Superior temporal gyrus (tissue), 1 donor: Measurements from ENCODE around the gene SEMA3F.

Source experiments
- DNase-seq: peaks from one replicate; pipeline ENCODE4 v3.0.0-alpha.2; 2016; ENCODE audit errors: extremely low spot score

SEMA3F gene

GRCh38 chr3:50193286-50193685 is 38.2 kb downstream of the SEMA3F start:
- DNase-seq: no peak

- no peak for DNase-seq
Observed at GRCh38 chr3:50193746-50194127, 38.6 kb downstream of the SEMA3F start.

GRCh38 chr3:50194128-50194902 is 39.2 kb downstream of the SEMA3F start:
- peak; percentile 66 for DNase-seq

- DNase-seq: no peak
Observed at GRCh38 chr3:50194903-50195500, 39.9 kb downstream of the SEMA3F start.

DNA sequence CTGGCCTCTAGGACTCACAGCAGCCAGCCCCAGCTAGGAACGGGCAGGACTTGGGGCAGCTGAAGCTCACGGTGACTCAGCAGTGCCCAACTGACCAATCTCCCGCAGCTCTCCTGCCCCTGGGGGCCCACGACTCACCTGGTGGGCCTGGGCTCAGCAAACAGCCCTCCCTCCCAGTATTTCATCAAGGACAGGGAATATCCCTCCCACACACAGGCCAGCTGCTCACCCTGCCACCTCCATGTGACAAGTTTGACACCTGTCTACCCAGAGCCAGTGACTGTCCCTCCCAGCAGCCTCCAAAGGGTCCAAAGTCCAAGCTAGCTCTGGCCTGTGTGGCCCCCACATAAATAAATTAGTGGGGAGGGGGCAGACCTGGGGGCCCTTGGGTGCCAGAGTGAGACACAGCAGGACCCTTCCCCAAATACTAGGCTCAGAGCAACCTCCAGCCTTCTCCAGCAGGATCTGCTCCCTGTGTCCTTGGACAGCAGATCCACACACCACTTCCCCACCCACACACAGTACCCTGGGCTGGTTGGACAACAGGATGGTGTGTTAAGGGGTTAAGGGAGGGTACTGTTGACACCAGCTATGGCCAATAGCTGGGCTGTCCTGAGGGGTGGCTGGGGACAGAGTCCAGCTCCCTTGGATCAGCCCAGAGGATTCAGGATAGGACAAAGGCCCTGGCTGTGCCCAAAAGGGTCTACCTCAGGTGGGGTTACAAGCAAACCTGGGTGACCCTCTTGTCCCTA is 40.6 kb downstream of the SEMA3F start:
- no peak for DNase-seq

- DNase-seq: no peak
Observed at GRCh38 chr3:50196253-50196801, 41.2 kb downstream of the SEMA3F start.

DNA sequence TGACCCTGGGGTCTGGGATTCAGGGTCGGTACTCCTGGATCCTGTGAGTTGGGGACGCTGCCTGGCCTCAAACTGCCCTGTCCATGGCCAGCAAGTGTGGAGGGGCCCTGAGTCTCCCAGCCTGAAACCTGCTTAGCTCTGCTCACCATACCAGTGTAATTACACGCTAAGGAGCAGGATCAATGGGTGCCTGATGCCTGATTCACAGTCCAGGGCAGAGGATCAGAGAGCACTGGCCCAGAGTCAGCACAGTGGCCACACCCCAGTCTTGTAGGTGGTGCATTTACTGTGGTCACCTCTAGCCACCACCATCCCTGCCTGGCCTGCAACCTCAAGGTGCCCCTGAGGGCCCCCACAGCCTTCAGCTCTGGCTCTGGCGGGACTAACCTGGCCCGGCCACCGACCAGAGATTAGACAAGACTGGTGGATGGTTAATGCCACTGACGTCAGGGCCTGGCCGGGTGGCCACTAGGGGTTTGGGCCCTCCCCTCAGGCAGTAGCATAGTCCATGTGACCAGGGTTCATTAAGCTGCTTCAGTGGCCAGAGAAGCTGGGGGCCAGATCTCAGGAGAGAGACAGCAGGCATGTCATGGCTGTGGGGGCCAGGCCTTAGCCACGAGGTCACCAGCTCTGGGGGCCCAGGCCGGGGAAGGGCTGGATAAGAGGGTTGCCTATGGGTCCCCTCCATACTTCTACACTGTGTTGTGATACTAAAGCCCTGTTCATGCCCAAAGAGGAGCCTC is 46.6 kb downstream of the SEMA3F start:
- DNase-seq: no peak

GRCh38 chr3:50202353-50203112 is 47.4 kb downstream of the SEMA3F start:
- no peak for DNase-seq

- DNase-seq: no peak
Observed at GRCh38 chr3:50203113-50203808, 48.1 kb downstream of the SEMA3F start.

DNA sequence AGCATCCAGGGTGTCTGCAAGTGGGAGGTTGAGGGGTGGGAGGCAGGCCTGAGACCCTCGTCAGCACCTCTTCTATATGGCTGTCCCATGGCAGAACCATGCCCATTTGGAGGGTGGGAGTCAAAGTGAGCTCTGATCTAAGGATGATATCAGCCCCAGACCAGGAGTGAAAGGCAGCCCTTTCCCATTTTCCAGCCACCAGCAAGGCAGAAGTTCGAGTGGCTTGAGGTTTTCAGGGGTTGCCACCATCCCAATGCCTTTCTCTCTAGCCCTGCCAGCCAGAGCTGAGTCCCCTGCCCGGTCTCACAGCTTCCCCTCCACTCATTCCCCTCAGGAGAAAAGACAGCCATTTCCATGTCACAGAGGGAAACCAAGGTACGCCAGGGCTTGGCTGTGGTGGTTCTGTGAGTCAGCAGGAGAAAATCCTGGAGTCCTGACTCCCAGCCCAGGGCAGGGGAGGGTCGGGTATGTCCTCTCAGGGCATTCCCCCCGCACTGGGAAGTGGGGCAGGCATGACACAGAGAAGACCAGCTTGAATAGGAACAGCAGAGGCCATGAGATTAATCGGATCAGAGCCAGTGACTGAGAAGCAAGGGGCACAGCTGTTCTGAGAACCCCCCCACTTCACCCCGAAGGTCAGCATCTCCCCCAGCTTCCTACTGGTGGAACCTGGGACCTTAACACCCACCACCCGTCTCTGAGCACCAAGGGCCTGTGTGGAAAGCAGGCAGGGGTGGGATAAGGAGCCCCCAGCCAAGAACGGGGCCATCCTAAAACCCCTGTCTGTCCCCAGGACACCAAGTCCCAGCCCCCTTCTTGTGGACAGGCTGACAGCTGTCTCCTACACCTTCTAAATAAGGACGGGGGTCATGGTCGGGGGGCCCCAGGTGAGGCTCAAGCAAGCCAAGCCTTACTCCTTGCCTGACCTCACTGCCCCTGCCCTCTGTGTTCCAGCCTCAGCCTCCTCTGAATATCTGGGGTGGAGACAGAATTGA is 49.0 kb downstream of the SEMA3F start:
- no peak for DNase-seq

DNA sequence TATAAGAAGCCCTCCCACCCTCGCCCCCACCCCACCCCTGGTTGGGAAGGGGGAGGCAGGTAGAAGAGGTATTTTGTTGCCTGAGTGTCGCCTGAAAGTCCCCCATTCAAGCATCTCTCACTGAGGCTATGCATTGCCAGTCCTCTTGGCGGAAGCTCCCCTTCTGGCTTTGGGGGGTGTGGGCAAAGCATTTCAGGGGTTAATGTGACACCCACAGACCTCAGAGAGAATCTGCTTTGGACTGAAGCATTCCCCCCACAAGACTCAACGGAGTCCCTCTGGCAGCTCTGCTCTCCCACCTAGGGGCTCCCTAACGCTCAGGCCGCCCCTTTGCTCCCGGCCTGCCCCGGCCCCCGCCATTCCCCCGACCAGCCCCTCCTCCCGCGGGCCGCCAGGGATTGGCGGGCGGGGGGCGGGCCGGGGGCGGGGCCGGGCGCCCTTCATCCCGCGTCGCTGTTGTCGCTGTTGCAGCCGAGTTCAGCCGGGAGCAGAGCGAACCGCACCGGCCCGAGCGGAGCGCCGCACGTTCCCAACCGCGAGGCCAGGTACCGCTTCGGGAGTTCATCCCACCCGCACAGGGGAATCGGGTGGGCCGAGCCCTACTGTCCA is 49.8 kb downstream of the SEMA3F start, which contains the start of gene SLC38A3:
SLC38A3 (plus strand) TSS at position 468 of the 609 bp plus-strand sequence. CDS start 8,929 bp downstream, outside the sequence.
- DNase-seq: peak; percentile 26

- DNase-seq: no peak
Observed at GRCh38 chr3:50205413-50206276, 50.5 kb downstream of the SEMA3F start.

DNA sequence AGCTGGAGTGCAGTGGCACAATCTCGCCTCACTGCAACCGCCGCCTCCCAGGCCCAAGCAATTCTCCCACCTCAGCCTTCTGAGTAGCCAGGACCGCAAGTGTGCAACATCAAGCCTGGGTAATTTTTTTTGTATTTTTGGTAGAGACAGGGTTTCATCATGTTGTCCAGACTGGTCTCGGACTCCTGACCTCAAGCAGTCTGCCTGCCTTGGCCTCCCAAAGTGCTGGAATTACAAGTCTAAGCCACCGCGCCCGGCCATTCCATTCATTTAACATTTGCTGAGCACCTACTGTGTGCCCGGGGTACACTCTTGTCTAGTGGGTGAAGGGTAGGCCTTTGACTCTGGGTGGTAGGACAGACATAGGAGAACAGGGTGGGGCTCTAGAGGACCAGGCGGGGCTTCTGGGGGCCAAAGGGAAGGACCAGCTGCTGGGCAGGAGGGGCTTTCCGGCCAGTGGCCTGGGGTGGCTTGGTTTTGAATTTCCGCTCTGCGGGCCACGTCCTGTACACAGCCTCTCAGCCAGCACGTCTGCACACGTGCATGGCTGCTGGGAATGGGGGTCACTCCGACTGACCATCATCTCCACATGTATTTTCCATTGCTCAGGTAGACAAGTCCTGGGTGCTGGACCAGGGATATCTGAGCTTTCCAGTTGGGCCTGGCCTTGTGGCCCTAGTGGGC is 52.4 kb downstream of the SEMA3F start:
- no peak for DNase-seq

DNA sequence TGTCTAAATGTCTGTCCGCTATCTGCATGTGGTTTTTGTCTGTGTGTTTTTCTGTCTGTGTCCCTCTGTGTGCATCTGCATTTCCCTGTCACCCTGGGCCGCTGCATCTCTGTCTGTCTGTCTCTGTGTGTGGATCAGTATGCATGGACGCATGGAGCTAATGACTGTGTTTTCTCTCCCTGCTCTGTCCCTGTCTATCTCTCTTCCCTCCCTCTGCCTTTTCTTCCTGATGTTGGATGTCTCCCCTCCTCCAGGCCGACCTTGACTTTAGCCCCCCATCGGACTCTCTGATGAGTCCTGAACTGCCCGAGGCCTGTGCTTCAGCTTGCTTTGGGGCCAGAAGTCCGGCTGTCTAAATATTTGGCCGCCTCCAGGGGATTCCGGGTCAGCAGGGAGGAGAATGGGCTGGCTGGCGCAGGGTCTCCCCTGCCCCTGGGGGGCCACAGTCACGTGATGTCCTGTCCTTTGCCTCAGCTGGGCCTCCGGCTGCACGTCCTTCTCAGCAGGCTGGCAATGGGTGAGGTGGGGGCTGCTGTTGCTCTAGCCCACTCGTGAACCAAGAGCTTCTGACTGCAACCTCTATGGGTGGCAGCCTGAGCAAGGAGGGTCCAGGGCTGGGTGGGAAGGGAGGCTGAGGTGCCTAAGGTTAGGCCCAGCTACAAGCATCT is 53.7 kb downstream of the SEMA3F start:
- DNase-seq: no peak

- no peak for DNase-seq
Observed at GRCh38 chr3:50210176-50210509, 55.0 kb downstream of the SEMA3F start.

- no peak for DNase-seq
Observed at GRCh38 chr3:50210510-50211367, 55.6 kb downstream of the SEMA3F start.
